ENCODE measurements around the gene ST3GAL6.

ST3GAL6 gene

GRCh38 chr3:98759629-98760028 is 3.5 kb upstream of the ST3GAL6 start:
- Histone ChIP-seq H2BK12ac (ENCODE audit: low read length) (no peak overlapping the region), H3K79me2 (ENCODE audit: control insufficient read depth, insufficient read depth, low read length, poor library complexity) (no peaks in the 10 kb centered on the region), H3K27me3 (ENCODE audit: insufficient read depth, low read length) (no peaks in the 10 kb centered on the region), H3K4me1 (ENCODE audit: control insufficient read depth in 1 of 2, insufficient read depth in 2 of 2, low read length in 2 of 2) (no peaks in the 10 kb centered on the region), H3K27ac (ENCODE audit: low read depth, low read length) (no peak overlapping the region), H3K4me3 (ENCODE audit: low read depth, low read length) (no peak overlapping the region), H3K9me3 (ENCODE audit: insufficient read depth, low read depth, low read length) (no peaks in the 10 kb centered on the region), H3K4me2 (ENCODE audit: low read length) (no peak overlapping the region), H3K9ac (ENCODE audit: low read length) (no peak overlapping the region), H3K14ac (ENCODE audit: low read length) (no peak overlapping the region), H3K79me1 (ENCODE audit: low read length) (no peaks in the 10 kb centered on the region), H4K91ac (ENCODE audit: low read depth, low read length) (no peak overlapping the region), H3K4ac (ENCODE audit: low read depth, low read length) (no peak overlapping the region), H2AK5ac (ENCODE audit: low read length) (no peak overlapping the region), H2AFZ (ENCODE audit: insufficient read depth, low read length, poor library complexity) (no peak overlapping the region), H2BK5ac (ENCODE audit: low read depth, low read length, poor library complexity) (no peak overlapping the region), H3K23ac (ENCODE audit: low read length) (no peak overlapping the region), H2BK120ac (ENCODE audit: insufficient read depth, low read length, poor library complexity) (no peak overlapping the region), H3K36me3 (ENCODE audit: control insufficient read depth in 1 of 2, insufficient read depth in 2 of 2, low read length in 2 of 2) (no peaks in the 10 kb centered on the region), H4K8ac (ENCODE audit: low read depth, low read length) (no peak overlapping the region), H4K12ac (ENCODE audit: low read depth, low read length) (no peak overlapping the region), H3K18ac (ENCODE audit: low read length) (no peak overlapping the region)
- WGBS (ENCODE audit: extremely low coverage, insufficient coverage, insufficient read length): no CpG with 5 or more reads among the region's 2 CpGs
- DNase-seq: peak in 1 of 2 donors; percentile 64

GRCh38 chr3:98761643-98762229 is 1.4 kb upstream of the ST3GAL6 start:
- H3K18ac ChIP-seq (ENCODE audit: low read length): no peak overlapping the region
- no CpG with 5 or more reads among the region's 2 CpGs for WGBS (ENCODE audit: extremely low coverage, insufficient coverage, insufficient read length)
- no peaks in the 10 kb centered on the region for H3K79me2 ChIP-seq (ENCODE audit: control insufficient read depth, insufficient read depth, low read length, poor library complexity)
- no peak overlapping the region for H3K23ac ChIP-seq (ENCODE audit: low read length)
- H2BK120ac ChIP-seq (ENCODE audit: insufficient read depth, low read length, poor library complexity): no peak overlapping the region
- no peak overlapping the region for H4K8ac ChIP-seq (ENCODE audit: low read depth, low read length)
- H3K27me3 ChIP-seq (ENCODE audit: insufficient read depth, low read length): no peaks in the 10 kb centered on the region
- no peak overlapping the region for H3K14ac ChIP-seq (ENCODE audit: low read length)
- H2AFZ ChIP-seq (ENCODE audit: insufficient read depth, low read length, poor library complexity): no peak overlapping the region
- no peak overlapping the region for H2BK12ac ChIP-seq (ENCODE audit: low read length)
- no peak overlapping the region for H3K4me3 ChIP-seq (ENCODE audit: low read depth, low read length)
- no peak overlapping the region for H2AK5ac ChIP-seq (ENCODE audit: low read length)
- no peak overlapping the region for H3K4ac ChIP-seq (ENCODE audit: low read depth, low read length)
- no peaks in the 10 kb centered on the region for H3K36me3 ChIP-seq (ENCODE audit: control insufficient read depth in 1 of 2, insufficient read depth in 2 of 2, low read length in 2 of 2)
- H3K27ac ChIP-seq (ENCODE audit: low read depth, low read length): no peak overlapping the region
- H3K9me3 ChIP-seq (ENCODE audit: insufficient read depth, low read depth, low read length): no peaks in the 10 kb centered on the region
- no peak overlapping the region for H3K4me2 ChIP-seq (ENCODE audit: low read length)
- no peak overlapping the region for H3K9ac ChIP-seq (ENCODE audit: low read length)
- no peak overlapping the region for H4K91ac ChIP-seq (ENCODE audit: low read depth, low read length)
- no peaks in the 10 kb centered on the region for H3K4me1 ChIP-seq (ENCODE audit: control insufficient read depth in 1 of 2, insufficient read depth in 2 of 2, low read length in 2 of 2)
- no peak overlapping the region for H4K12ac ChIP-seq (ENCODE audit: low read depth, low read length)
- no peaks in the 10 kb centered on the region for H3K79me1 ChIP-seq (ENCODE audit: low read length)
- no peak for DNase-seq
- no peak overlapping the region for H2BK5ac ChIP-seq (ENCODE audit: low read depth, low read length, poor library complexity)

- DNase-seq: no peak
- Histone ChIP-seq H3K27ac (ENCODE audit: low read depth, low read length) (no peak overlapping the region), H3K14ac (ENCODE audit: low read length) (no peak overlapping the region), H2BK120ac (ENCODE audit: insufficient read depth, low read length, poor library complexity) (no peak overlapping the region), H3K9me3 (ENCODE audit: insufficient read depth, low read depth, low read length) (no peaks in the 10 kb centered on the region), H4K91ac (ENCODE audit: low read depth, low read length) (no peak overlapping the region), H3K9ac (ENCODE audit: low read length) (no peak overlapping the region), H3K79me2 (ENCODE audit: control insufficient read depth, insufficient read depth, low read length, poor library complexity) (no peaks in the 10 kb centered on the region), H3K79me1 (ENCODE audit: low read length) (no peaks in the 10 kb centered on the region), H3K18ac (ENCODE audit: low read length) (no peak overlapping the region), H4K8ac (ENCODE audit: low read depth, low read length) (no peak overlapping the region), H2AK5ac (ENCODE audit: low read length) (no peak overlapping the region), H3K4ac (ENCODE audit: low read depth, low read length) (no peak overlapping the region), H2AFZ (ENCODE audit: insufficient read depth, low read length, poor library complexity) (no peak overlapping the region), H2BK5ac (ENCODE audit: low read depth, low read length, poor library complexity) (no peak overlapping the region), H2BK12ac (ENCODE audit: low read length) (no peak overlapping the region), H4K12ac (ENCODE audit: low read depth, low read length) (no peak overlapping the region), H3K23ac (ENCODE audit: low read length) (no peak overlapping the region), H3K4me3 (ENCODE audit: low read depth, low read length) (no peak overlapping the region), H3K4me2 (ENCODE audit: low read length) (no peak overlapping the region), H3K27me3 (ENCODE audit: insufficient read depth, low read length) (no peaks in the 10 kb centered on the region), H3K36me3 (ENCODE audit: control insufficient read depth in 1 of 2, insufficient read depth in 2 of 2, low read length in 2 of 2) (no peaks in the 10 kb centered on the region), H3K4me1 (ENCODE audit: control insufficient read depth in 1 of 2, insufficient read depth in 2 of 2, low read length in 2 of 2) (no peaks in the 10 kb centered on the region)
- WGBS (ENCODE audit: extremely low coverage, insufficient coverage, insufficient read length): no CpG with 5 or more reads among the region's 5 CpGs
Observed at GRCh38 chr3:98763819-98764418, 779 bp downstream of the ST3GAL6 start.

GRCh38 chr3:98764472-98764884 is 1.3 kb downstream of the ST3GAL6 start:
- no peak overlapping the region for H2AFZ ChIP-seq (ENCODE audit: insufficient read depth, low read length, poor library complexity)
- no peak overlapping the region for H3K4ac ChIP-seq (ENCODE audit: low read depth, low read length)
- no peak overlapping the region for H3K4me2 ChIP-seq (ENCODE audit: low read length)
- no peak overlapping the region for H3K27ac ChIP-seq (ENCODE audit: low read depth, low read length)
- no peaks in the 10 kb centered on the region for H3K27me3 ChIP-seq (ENCODE audit: insufficient read depth, low read length)
- DNase-seq: peak in 1 of 2 donors; percentile 10
- WGBS (ENCODE audit: extremely low coverage, insufficient coverage, insufficient read length): no CpG with 5 or more reads among the region's 4 CpGs
- no peak overlapping the region for H3K23ac ChIP-seq (ENCODE audit: low read length)
- H3K79me1 ChIP-seq (ENCODE audit: low read length): no peaks in the 10 kb centered on the region
- H3K4me1 ChIP-seq (ENCODE audit: control insufficient read depth in 1 of 2, insufficient read depth in 2 of 2, low read length in 2 of 2): no peaks in the 10 kb centered on the region
- H2AK5ac ChIP-seq (ENCODE audit: low read length): no peak overlapping the region
- H4K12ac ChIP-seq (ENCODE audit: low read depth, low read length): no peak overlapping the region
- no peak overlapping the region for H3K9ac ChIP-seq (ENCODE audit: low read length)
- H3K9me3 ChIP-seq (ENCODE audit: insufficient read depth, low read depth, low read length): no peaks in the 10 kb centered on the region
- H2BK5ac ChIP-seq (ENCODE audit: low read depth, low read length, poor library complexity): no peak overlapping the region
- H3K36me3 ChIP-seq (ENCODE audit: control insufficient read depth in 1 of 2, insufficient read depth in 2 of 2, low read length in 2 of 2): no peaks in the 10 kb centered on the region
- no peak overlapping the region for H3K18ac ChIP-seq (ENCODE audit: low read length)
- H3K4me3 ChIP-seq (ENCODE audit: low read depth, low read length): no peak overlapping the region
- H2BK120ac ChIP-seq (ENCODE audit: insufficient read depth, low read length, poor library complexity): no peak overlapping the region
- no peak overlapping the region for H3K14ac ChIP-seq (ENCODE audit: low read length)
- no peak overlapping the region for H4K91ac ChIP-seq (ENCODE audit: low read depth, low read length)
- no peak overlapping the region for H4K8ac ChIP-seq (ENCODE audit: low read depth, low read length)
- H3K79me2 ChIP-seq (ENCODE audit: control insufficient read depth, insufficient read depth, low read length, poor library complexity): no peaks in the 10 kb centered on the region
- no peak overlapping the region for H2BK12ac ChIP-seq (ENCODE audit: low read length)

All from trophoblast cell (in vitro differentiated cells and primary cell).